Endothelial cell of umbilical vein (primary cell): ENCODE measurements around the gene ANKRD13B. TPM values are rescaled to one million over a fixed set of nuclear protein-coding genes. Genes with fewer than 3 reads are reported as not detected.

ENCODE experiments used
- BruUV-seq: library from RNA; stranded (reverse); fragments of 400-500 nt; replicated peaks from 2 replicates; lab custom pipeline; 2021; lab: Mats Ljungman, UMichigan
- CTCF ChIA-PET: fragments of 300-600, 350-600 bp; sonication (Branson Sonifier 250); formaldehyde crosslinking; loops from one replicate; lab custom pipeline; 2021; ENCODE audit warnings: antibody characterized with exemption, inconsistent platforms; lab: Charles Lee
- POLR2A ChIA-PET: fragments of 300-600, 350-600 bp; sonication (Branson Sonifier 250); formaldehyde crosslinking; loops from one replicate; lab custom pipeline; 2021; ENCODE audit warnings: antibody characterized with exemption, inconsistent platforms; lab: Charles Lee
- DNase-seq: peaks from one replicate; pipeline ENCODE4 v3.0.0-alpha.2; 2011; ENCODE audit warnings: low read depth, low spot score
- FAIRE-seq: peaks from 2 replicates; lab custom pipeline; 2011; peaks lifted over from hg19 to GRCh38; lab: Jason Lieb, UNC
- H2AFZ ChIP-seq: 2 replicates; pipeline ENCODE4 v1.6.0; 2012; ENCODE audit warnings: low read depth, low read length, control low read depth, inconsistent platforms
- H3K27ac ChIP-seq: 2 replicates; pipeline ENCODE4 v1.5.1; 2011; ENCODE audit warnings: low read depth, mild to moderate bottlenecking, control low read depth, low read length, moderate library complexity; ENCODE audit not compliant: insufficient read depth
- H3K27me3 ChIP-seq, 2 experiments: 2 replicates each; pipeline versions ENCODE4 v1.6.0 to v1.6.1; 2011; ENCODE audit warnings: low read length in 2 of 2, mixed read lengths in 1 of 2; ENCODE audit not compliant: control insufficient read depth in 2 of 2, insufficient read depth in 2 of 2
- H3K36me3 ChIP-seq, 2 experiments: 2 replicates in 1 of 2; 3 replicates in 1 of 2; pipeline ENCODE4 v1.5.1; 2011; ENCODE audit warnings: low read length in 2 of 2, mild to moderate bottlenecking in 1 of 2, moderate library complexity in 1 of 2; ENCODE audit not compliant: control insufficient read depth in 2 of 2, insufficient read depth in 2 of 2; ENCODE audit errors: extremely low read depth in 1 of 2
- H3K4me1 ChIP-seq: 3 replicates; pipeline ENCODE4 v1.5.1; 2011; ENCODE audit warnings: mild to moderate bottlenecking, low read length; ENCODE audit not compliant: control insufficient read depth, insufficient read depth; ENCODE audit errors: extremely low read depth
- H3K4me2 ChIP-seq: 2 replicates; pipeline ENCODE4 v1.6.1; 2011; ENCODE audit warnings: low read length, control low read depth, mixed read lengths; ENCODE audit not compliant: insufficient read depth
- H3K4me3 ChIP-seq, 3 experiments: fragments of 200-600 bp in 1 of 3; sonication (generic), shearing (Covaris generic) in 1 of 3; replicated peaks in 1 of 3; 2 replicates each; pipeline ENCODE4 v1.5.1; 2011 to 2016; ENCODE audit warnings: control low read depth in 3 of 3, low read length in 3 of 3, mild to moderate bottlenecking in 2 of 3, inconsistent platforms in 1 of 3, low read depth in 1 of 3, moderate library complexity in 1 of 3; ENCODE audit not compliant: insufficient read depth in 1 of 3
- H3K79me2 ChIP-seq: 2 replicates; pipeline ENCODE4 v1.6.0; 2012; ENCODE audit warnings: low read length, inconsistent platforms; ENCODE audit not compliant: control insufficient read depth, insufficient read depth
- H3K9ac ChIP-seq: replicated peaks from 2 replicates; pipeline ENCODE3; 2011; ENCODE audit warnings: low read length, control low read depth; ENCODE audit not compliant: insufficient read depth; ENCODE audit errors: extremely low read depth
- H3K9me1 ChIP-seq: replicated peaks from 3 replicates; pipeline ENCODE4 v1.6.0; 2011; ENCODE audit warnings: mild to moderate bottlenecking, low read length; ENCODE audit not compliant: control insufficient read depth, insufficient read depth; ENCODE audit errors: extremely low read depth
- H3K9me3 ChIP-seq: replicated peaks from 2 replicates; pipeline ENCODE4 v1.5.1; 2012; ENCODE audit warnings: low read length, inconsistent platforms; ENCODE audit not compliant: control insufficient read depth, insufficient read depth
- H4K20me1 ChIP-seq: replicated peaks from 2 replicates; pipeline ENCODE3; 2011; ENCODE audit warnings: mild to moderate bottlenecking, low read length; ENCODE audit not compliant: control insufficient read depth, insufficient read depth; ENCODE audit errors: extremely low read depth
- CTCF ChIP-seq, 2 donors: IDR thresholded peaks; 1 replicate in 1 of 2; 2 replicates in 1 of 2; pipeline ENCODE4 v1.5.1; 2011; ENCODE audit warnings: low read length in 2 of 2, mild to moderate bottlenecking in 2 of 2, moderate library complexity in 2 of 2, control low read depth in 1 of 2, inconsistent platforms in 1 of 2, low read depth in 1 of 2; ENCODE audit not compliant: insufficient read depth in 1 of 2; ENCODE audit errors: extremely low read depth in 1 of 2
- EZH2 ChIP-seq: IDR thresholded peaks from 2 replicates; pipeline ENCODE4 v1.6.1; 2012; ENCODE audit warnings: borderline replicate concordance, low read depth, mild to moderate bottlenecking, moderate library complexity, low read length, inconsistent platforms; ENCODE audit not compliant: severe bottlenecking
- MYC ChIP-seq: IDR thresholded peaks from one replicate; pipeline ENCODE4 v1.6.1; 2011; ENCODE audit warnings: mild to moderate bottlenecking, low read depth, low read length
- dilution Hi-C: fragments of 300-500 bp; cut with MboI; formaldehyde crosslinking; loops from one replicate; pipeline ENCODE4 v1.15.0; 2019; ENCODE audit warnings: low sequenced_read_pairs; ENCODE audit not compliant: extremely low pct_ligation_motif_present
- intact Hi-C: fragments of 100-400 bp; cut with micrococcal nuclease; formaldehyde crosslinking; loops from one replicate; pipeline ENCODE4 v1.10.0; 2022
- polyA plus RNA-seq, 4 experiments: library from polyadenylated mRNA; depleted of rRNA in 3 of 4; stranded (reverse) in 3 of 4; unstranded in 1 of 4; fragments of >200 nt; gene quantifications; 2 replicates each; pipeline versions ENCODE4 v1.2.1 to v1.2.3, GENCODE V29; 2011 to 2012; ENCODE audit warnings: missing spikeins in 1 of 4
- total RNA-seq: library from RNA; stranded (reverse); gene quantifications from 2 replicates; pipeline ENCODE4 v1.2.3, GENCODE V29; 2021
- TF ChIP-seq, protein P1 (sequence below): IDR thresholded peaks from 2 replicates; pipeline ENCODE4 v1.6.1; 2011; ENCODE audit not compliant: insufficient read depth, insufficient read length

The ANKRD13B gene
- total and polyA plus RNA-seq, 2 donors (not counting 3 experiments of a cell fraction or from before 2014, with no cell fraction given): 21.1 to 23.2 TPM

- Histone ChIP-seq H2AFZ (no peak overlapping the region), H3K79me2 (no peaks in the 10 kb centered on the region), H3K9ac (no peak overlapping the region), H3K36me3 (peaks cover 0 to 7% of the 10 kb centered on the region in 2 experiments), H3K4me1 (peaks cover 6% of the 10 kb centered on the region), H3K9me3 (no peaks in the 10 kb centered on the region), H3K4me3 (no peak overlapping the region), H3K27ac (no peak overlapping the region), H3K9me1 (no peaks in the 10 kb centered on the region), H3K4me2 (no peak overlapping the region), H3K27me3 (no peaks in the 10 kb centered on the region), H4K20me1 (no peaks in the 10 kb centered on the region)
- ChIA-PET CTCF (interaction anchor here (0.7 to 5.1 kb wide), 9 partner anchors 7 to 468 kb away, joined by 3 to 37 read pairs (median 4); no protein-coding TSS in a partner anchor), POLR2A (no interaction called here)
- BruUV-seq: no TSS peak
- FAIRE-seq: peak; percentile 38
- TF ChIP-seq EZH2 (no peak), MYC (no peak)
- intact Hi-C loops (no loop called here), dilution Hi-C loops (no loop called here)
- no peak for DNase-seq
Observed at GRCh38 chr17:29625037-29625750, 32.3 kb downstream of the ANKRD13B start.

DNA sequence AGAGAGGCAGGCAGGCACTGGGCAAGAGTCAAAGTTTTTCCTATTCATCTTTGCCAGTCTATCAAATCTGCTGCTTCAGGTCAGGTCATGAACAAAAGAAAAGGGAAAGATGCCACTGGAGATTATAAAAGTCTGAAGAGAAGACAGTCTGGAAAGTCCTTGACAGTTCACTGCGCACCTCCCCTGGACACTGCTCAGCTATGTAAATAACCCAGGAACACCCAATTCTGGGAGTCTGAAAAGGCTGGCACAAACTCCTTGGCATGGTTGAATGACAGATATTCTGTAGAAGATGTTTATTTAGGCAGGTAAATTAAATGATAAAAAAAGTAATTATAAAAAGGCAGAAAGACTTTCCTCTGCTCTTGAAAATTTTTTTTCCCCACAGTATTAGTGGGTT is 35.0 kb downstream of the ANKRD13B start:
- H4K20me1 ChIP-seq: no peaks in the 10 kb centered on the region
- H2AFZ ChIP-seq: no peak overlapping the region
- CTCF ChIA-PET: interaction anchor here (1.8 to 5.1 kb wide), 2 partner anchors 10 to 12 kb away, joined by 7 to 37 read pairs; no protein-coding TSS in a partner anchor
- H3K9ac ChIP-seq: no peak overlapping the region
- peaks cover 11 to 28% of the 10 kb centered on the region in 2 experiments for H3K36me3 ChIP-seq
- FAIRE-seq (no peak), DNase-seq (no peak)
- BruUV-seq: no TSS peak
- POLR2A ChIA-PET: no interaction called here
- H3K79me2 ChIP-seq: no peaks in the 10 kb centered on the region
- intact Hi-C loops: no loop called here
- H3K4me2 ChIP-seq: no peak overlapping the region
- no peak overlapping the region for H3K27ac ChIP-seq
- no peaks in the 10 kb centered on the region for H3K9me1 ChIP-seq
- dilution Hi-C loops: no loop called here
- H3K4me3 ChIP-seq: no peak overlapping the region
- peaks cover 2% of the 10 kb centered on the region for H3K4me1 ChIP-seq
- no peaks in the 10 kb centered on the region for H3K9me3 ChIP-seq
- TF ChIP-seq, protein P1, sequence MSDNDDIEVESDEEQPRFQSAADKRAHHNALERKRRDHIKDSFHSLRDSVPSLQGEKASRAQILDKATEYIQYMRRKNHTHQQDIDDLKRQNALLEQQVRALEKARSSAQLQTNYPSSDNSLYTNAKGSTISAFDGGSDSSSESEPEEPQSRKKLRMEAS: no peak
- TF ChIP-seq CTCF (IDR thresholded peaks at IDR 0.05; ENCODE audit: extremely low read depth in 1 of 2, insufficient read depth in 1 of 2, low read depth in 1 of 2, low read length in 2 of 2): no peak
- no peaks in the 10 kb centered on the region for H3K27me3 ChIP-seq
